ENCODE data around the gene EBPL. TPM values are rescaled to one million over a fixed set of nuclear protein-coding genes. Genes with fewer than 3 reads are reported as not detected.
"Not testable (repeated sequence)": the region's sequence is repeated elsewhere in the genome, so short reads cannot be mapped to it uniquely, and the experiment has no call there.

EBPL gene
- total RNA-seq, 4 donors from 2014 or later: 6.0 to 56.2 (median 16.4) TPM

DNA sequence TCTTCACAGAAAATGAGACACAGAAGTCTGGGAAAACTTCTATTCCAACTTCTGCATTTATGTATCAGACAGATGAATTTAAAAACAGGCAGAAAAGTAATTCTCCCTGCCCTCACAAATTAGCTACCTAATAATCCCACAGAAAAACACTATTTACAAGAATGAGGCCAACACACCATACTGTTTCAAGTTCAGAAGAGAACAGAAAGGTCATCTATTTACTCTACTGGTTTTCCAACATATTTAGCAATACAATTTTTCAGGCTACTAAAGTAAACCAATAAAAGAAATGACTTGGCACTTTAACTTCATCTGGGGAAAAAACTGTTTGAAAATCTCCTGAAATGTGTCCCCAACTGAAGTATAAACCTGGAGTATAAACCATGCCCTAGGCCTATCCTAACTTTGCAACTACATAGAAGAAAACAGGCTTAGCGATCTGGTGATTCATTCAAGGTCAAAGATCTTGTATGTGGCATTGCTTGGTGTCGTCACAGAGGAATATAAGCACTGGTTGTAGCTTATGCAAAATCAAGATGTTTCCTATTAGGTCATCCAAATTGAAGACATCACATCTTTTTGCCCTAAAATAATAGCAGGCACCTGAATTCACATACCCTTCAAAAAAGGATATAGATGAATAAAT is 20.1 kb upstream of the EBPL start:
- no peak overlapping the region for H3K27ac ChIP-seq
- no peak for DNase-seq
- TF ChIP-seq CTCF (IDR thresholded peaks at IDR 0.05) (no peak), POLR2AphosphoS5 (IDR thresholded peaks at IDR 0.05) (no peak), EP300 (IDR thresholded peaks at IDR 0.05; ENCODE audit: low read depth) (no peak), POLR2A (IDR thresholded peaks at IDR 0.05) (no peak)

DNA sequence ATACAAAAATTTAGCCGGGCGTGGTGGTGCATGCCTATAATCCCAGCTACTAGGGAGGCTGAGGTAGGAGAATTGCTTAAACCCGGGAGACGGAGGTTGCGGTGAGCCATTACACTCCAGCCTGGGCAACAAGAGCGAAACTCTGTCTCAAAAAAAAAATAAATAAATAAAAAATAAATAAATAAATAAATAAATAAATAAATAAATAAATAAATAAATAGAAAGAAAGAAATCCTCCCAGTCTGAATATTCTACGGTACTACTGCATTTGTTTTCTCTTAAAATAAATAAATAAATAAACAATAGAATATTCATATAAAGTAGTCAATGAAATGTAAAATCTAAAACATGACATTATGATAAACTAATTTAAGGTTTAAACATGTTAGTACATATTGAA is 13.0 kb upstream of the EBPL start:
- H3K4me3 ChIP-seq; in situ Hi-C loops (cut with MboI; ENCODE audit: low pct_ligation_motif_present in 1 of 4, low pct_unique_long_range_greater_than_20kb in 1 of 4, low sequenced_read_pairs in 3 of 4): not testable (repeated sequence)

More for the DNA sequence above, 20.1 kb upstream of the EBPL start:
- H3K4me1 ChIP-seq: no peaks in the 10 kb centered on the region
- WGBS, 2 donors (ENCODE audit: low coverage in 1 of 2): 46 to 64% methylated on average over 2 of the region's 2 CpGs
- in situ Hi-C loops (cut with MboI; ENCODE audit: low pct_ligation_motif_present in 1 of 4, low pct_unique_long_range_greater_than_20kb in 1 of 4, low sequenced_read_pairs in 3 of 4) (no loop called here), intact Hi-C loops (cut with DNase I; ENCODE audit: low total_unique reads) (no loop called here)
- peaks cover 0 to 15% of the 10 kb centered on the region in 2 donors for H3K9me3 ChIP-seq
- H3K27me3 ChIP-seq: no peaks in the 10 kb centered on the region
- no peak overlapping the region for H3K4me3 ChIP-seq
- peaks cover 0 to 29% (median 9%) of the 10 kb centered on the region in 4 donors for H3K36me3 ChIP-seq

GRCh38 chr13:49701491-49701890 is 10.2 kb upstream of the EBPL start:
- no peak for DNase-seq
- Histone ChIP-seq H3K27ac (no peak overlapping the region), H3K4me3 (no peak overlapping the region), H3K36me3 (peaks cover 0 to 30% (median 13%) of the 10 kb centered on the region in 4 donors), H3K27me3 (no peaks in the 10 kb centered on the region), H3K4me1 (no peaks in the 10 kb centered on the region), H3K9me3 (no peaks in the 10 kb centered on the region)
- intact Hi-C loops (cut with DNase I; ENCODE audit: low total_unique reads): no loop called here
- no peak for TF ChIP-seq EP300 (IDR thresholded peaks at IDR 0.05; ENCODE audit: low read depth)
- TF ChIP-seq POLR2AphosphoS5 (IDR thresholded peaks at IDR 0.05): no peak
- no peak for TF ChIP-seq POLR2A (IDR thresholded peaks at IDR 0.05)
- TF ChIP-seq CTCF (IDR thresholded peaks at IDR 0.05): no peak
- in situ Hi-C loops (cut with MboI; ENCODE audit: low pct_ligation_motif_present in 1 of 4, low pct_unique_long_range_greater_than_20kb in 1 of 4, low sequenced_read_pairs in 3 of 4): no loop called here

More for the DNA sequence above, 13.0 kb upstream of the EBPL start:
- intact Hi-C loops (cut with DNase I; ENCODE audit: low total_unique reads); H3K4me1 ChIP-seq; DNase-seq; H3K9me3 ChIP-seq; H3K27me3 ChIP-seq; H3K27ac ChIP-seq: not testable (repeated sequence)
- H3K36me3 ChIP-seq: peaks cover 0 to 34% (median 15%) of the 10 kb centered on the region in 4 donors
- 98 to 99% methylated on average over 7 of the region's 7 CpGs for WGBS, 2 donors (ENCODE audit: low coverage in 1 of 2)

- 98 to 100% methylated on average over 2 to 3 of the region's 3 CpGs for WGBS, 2 donors (ENCODE audit: low coverage in 1 of 2)
- intact Hi-C loops (cut with DNase I; ENCODE audit: low total_unique reads): no loop called here
Measured at GRCh38 chr13:49697468-49697867, 6.2 kb upstream of the EBPL start.

More at GRCh38 chr13:49697468-49697867, 6.2 kb upstream of the EBPL start:
- in situ Hi-C loops (cut with MboI; ENCODE audit: low pct_ligation_motif_present in 1 of 4, low pct_unique_long_range_greater_than_20kb in 1 of 4, low sequenced_read_pairs in 3 of 4): no loop called here
- Histone ChIP-seq H3K27me3 (no peaks in the 10 kb centered on the region), H3K4me3 (no peak overlapping the region), H3K4me1 (peaks cover 0 to 6% (median 0%) of the 10 kb centered on the region in 4 donors), H3K9me3 (no peaks in the 10 kb centered on the region), H3K27ac (no peak overlapping the region), H3K36me3 (peaks cover 0 to 17% (median 7%) of the 10 kb centered on the region in 4 donors)
- TF ChIP-seq POLR2AphosphoS5 (IDR thresholded peaks at IDR 0.05) (no peak), POLR2A (IDR thresholded peaks at IDR 0.05) (no peak), CTCF (IDR thresholded peaks at IDR 0.05) (no peak), EP300 (IDR thresholded peaks at IDR 0.05; ENCODE audit: low read depth) (no peak)
- DNase-seq: no peak
